HG02852 (cell line): ENCODE data around the gene AKR1B15.

Experiments
- ATAC-seq: cut with Tn5 transposase; IDR thresholded peaks from one replicate; pipeline ENCODE4 v1.9.1; 2021; ENCODE audit warnings: mild to moderate bottlenecking, moderate library complexity; ENCODE audit not compliant: unreplicated experiment

The AKR1B15 gene

GRCh38 chr7:134611611-134612151 lies 62.8 kb downstream of the AKR1B15 start:
- no peak for ATAC-seq

GRCh38 chr7:134612197-134612596 lies 63.3 kb downstream of the AKR1B15 start:
- no peak for ATAC-seq

GRCh38 chr7:134613623-134614347 lies 64.9 kb downstream of the AKR1B15 start:
- no peak for ATAC-seq

- no peak for ATAC-seq
These were observed 67.7 kb downstream of the AKR1B15 start for GRCh38 chr7:134616611-134617010.

GRCh38 chr7:134618756-134619530 lies 70.0 kb downstream of the AKR1B15 start:
- no peak for ATAC-seq

GRCh38 chr7:134619627-134620331 lies 70.9 kb downstream of the AKR1B15 start:
- no peak for ATAC-seq

- ATAC-seq = no peak
These were observed 73.5 kb downstream of the AKR1B15 start for GRCh38 chr7:134622303-134622995.

GRCh38 chr7:134623193-134623592 lies 74.3 kb downstream of the AKR1B15 start:
- ATAC-seq = no peak

DNA sequence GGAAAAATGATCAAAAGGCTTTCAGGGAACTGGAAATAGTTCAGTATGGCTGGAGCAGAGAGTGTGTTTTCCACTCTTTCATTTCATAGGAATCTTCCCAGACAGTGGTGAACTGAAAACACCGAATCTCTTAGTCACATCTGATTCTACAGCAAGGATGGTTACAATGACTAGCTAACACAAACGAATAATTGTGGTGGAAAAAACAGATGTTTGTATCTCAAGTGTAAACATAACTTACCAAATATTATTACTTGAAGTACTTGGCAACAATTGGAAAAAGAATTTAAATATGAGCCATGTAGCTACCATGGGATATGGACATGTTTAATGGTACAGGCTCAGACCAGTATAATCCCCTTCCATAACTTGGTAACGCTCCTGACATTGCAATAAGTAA lies 76.6 kb downstream of the AKR1B15 start:
- ATAC-seq = no peak

DNA sequence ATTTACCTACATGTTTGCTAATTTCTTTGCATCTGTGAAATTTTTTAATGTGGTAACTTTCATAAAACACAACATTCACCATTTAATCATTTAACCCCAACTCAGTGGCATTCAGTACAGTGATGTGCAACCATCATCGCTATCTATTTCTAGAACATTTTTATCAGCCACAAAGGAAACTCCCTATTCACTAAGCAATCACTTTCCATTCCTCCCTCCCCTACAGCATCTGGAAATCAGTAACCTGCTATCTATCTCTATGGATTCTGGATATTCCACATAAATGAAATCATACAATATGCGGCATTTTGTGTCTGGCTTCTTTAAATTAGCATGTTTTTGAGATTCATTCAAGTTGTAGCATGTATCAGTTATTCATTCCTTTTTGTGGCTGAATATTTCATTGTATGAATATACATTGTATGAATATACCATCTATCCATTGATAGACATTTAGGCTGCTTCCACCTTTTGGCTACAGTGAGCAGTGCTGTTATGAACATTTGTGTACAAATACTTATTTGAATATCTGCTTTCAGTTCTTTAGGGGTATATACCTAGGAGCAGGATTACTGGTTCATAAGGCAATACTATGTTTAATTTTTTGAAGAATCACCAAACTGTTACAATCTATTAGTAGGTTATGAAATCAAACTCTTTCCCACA lies 78.3 kb downstream of the AKR1B15 start:
- no peak for ATAC-seq

GRCh38 chr7:134627775-134628153 lies 78.9 kb downstream of the AKR1B15 start:
- ATAC-seq = no peak

- ATAC-seq = no peak
These were observed 80.5 kb downstream of the AKR1B15 start for GRCh38 chr7:134629445-134629844.
